ENCODE results near the gene RMND1.
"Not testable (repeated sequence)": the region's sequence is repeated elsewhere in the genome, so short reads cannot be mapped to it uniquely, and the experiment has no call there.

Gene RMND1

DNA sequence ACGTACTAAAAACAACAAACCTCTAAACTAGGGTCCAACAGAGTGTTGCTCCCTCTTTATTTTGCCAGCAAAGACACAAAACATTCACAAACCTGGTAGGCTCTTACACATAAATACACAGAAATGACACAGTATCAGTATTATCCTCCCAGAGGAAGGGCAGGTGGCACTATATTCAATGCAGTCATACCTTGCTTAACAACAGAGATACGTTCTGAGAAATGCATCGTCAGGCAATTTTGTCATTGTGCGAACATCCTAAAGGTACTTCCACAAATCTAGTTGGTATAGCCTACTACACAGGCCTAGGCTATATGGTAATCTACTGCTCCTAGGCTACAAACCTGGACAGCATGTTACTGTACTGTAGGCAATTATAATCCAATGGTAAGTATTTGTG lies 70.2 kb downstream of the RMND1 start:
- DNase-seq, result no peak

DNA sequence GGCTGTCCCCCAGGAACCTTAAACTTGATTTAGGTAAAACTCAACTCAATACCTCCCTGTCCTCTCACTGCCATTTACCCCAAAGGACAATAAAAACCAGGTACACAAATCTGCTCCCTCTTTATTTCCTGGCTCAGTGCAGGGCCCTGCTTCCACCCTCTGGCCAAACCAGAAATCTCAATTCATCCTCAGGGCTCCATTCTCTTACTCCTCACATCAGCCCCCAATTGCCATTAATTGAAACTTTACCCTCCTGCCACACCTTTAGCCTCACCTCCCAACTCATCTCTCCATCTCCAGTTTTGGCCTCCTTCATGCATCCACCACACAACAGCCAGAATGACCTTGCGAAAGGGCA lies 71.1 kb downstream of the RMND1 start:
- DNase-seq, result no peak

DNA sequence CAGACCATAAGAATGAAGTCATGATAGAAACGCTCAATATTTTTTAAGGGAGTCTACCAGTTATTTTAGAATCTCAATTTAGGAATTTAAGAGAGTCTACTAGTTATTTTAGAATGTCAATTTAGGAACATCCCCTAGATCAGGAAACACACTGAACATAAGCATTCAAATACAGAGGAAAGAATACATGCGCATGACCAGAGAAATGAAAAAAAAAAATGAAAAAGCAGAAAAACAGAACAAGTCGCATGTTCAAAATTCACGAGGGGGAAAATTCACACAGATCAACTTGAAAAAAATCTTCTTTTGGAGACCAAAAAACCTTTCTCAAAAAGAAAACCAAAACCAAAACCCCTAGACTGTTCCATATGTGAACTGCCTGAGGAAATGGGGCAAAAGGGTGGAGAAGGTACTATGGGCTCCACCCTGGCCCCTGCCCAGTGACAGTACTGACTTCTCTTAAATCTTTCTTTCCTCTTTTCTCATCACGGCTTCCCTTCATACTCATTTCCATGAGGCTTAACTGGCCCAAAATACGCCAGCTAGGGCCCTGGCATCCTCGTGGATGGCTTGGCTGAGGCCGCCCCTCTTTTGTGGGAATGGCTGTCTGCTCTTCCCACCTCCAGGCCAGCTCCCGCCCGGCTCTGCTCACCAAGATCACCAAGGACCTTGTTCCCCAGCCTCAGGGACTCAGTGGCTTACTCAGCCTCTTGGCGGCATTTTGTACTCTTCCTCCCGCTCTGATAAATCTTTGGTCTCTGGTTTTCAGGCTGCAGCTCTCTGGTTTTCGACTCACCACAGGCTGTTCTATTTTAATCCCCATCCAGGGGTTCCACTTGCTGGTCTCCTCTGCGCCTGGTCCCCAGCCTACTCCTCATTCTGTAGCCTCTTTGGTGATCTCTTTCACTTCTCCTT lies 71.7 kb downstream of the RMND1 start:
- no peak for DNase-seq

- no peak for DNase-seq
Observed at GRCh38 chr6:151377095-151377494, 74.8 kb downstream of the RMND1 start.

DNA sequence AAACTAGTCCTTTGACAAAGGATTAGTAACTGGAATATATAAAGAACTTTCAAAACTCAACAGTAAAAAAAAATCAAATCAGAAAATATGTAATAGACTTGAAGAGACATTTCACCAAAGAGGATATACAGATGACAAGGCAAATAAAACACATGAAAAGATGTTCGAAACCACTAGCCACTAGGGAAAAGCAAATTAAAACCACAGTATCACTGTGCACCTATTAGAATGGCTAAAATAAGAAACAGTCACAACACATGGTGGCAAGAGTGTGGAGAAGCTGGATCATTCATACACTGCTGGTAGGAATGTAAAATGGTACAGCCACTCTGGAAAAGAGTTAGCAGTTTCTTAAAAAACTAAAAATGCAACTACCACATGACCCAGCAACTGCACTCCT lies 75.5 kb downstream of the RMND1 start:
- no peak for DNase-seq

GRCh38 chr6:151375833-151376232 lies 76.1 kb downstream of the RMND1 start:
- DNase-seq, result no peak

DNA sequence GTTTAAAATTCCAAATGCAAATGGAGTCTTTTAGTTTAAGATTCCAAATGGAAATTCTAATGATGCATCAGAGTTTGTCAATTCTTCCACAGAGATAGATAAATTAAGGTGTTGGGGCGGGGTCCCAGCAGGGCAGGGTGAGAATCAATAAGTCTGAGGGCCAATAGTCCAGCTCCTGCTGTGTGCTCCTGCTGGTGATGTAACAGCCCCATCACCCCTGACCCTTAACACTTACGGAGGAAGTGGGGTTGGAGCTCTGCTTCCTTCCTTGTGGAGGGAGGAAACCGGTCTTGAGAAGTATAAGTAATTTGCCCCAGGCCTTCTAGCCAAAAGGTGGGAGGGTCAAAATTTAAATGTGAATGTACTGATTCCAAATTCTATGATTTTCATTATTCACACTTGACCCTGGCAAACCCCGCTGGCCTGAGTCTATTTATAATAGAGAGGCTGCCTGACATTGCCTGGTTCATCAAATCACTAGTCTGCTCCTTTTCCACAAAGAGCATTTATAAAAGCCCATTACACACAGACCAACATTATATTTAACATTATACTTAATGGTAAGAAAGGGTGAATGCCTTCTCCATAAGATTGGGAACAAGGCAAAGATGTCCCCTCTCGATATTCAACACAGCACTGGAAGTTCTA lies 77.8 kb downstream of the RMND1 start:
- no peak for DNase-seq

DNA sequence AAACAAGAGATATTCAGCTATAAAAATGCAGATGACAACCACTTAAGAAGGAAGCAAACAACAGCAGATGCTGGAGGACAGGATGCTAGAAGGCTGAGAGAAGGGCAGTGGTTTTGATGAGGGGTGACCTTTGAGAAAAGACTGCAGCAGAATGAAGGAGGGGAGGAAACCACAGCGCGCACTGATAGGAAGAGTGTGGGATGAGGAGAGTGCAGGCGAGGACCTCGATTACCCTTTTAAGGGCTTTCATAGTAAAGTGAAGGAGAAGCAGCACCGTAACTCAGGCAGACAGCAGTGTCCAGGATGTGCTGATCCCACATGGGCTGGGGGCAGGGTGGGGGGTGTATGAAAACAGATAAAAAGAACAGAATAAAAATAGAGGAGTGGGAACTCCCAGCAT lies 79.8 kb downstream of the RMND1 start:
- no peak for DNase-seq

DNA sequence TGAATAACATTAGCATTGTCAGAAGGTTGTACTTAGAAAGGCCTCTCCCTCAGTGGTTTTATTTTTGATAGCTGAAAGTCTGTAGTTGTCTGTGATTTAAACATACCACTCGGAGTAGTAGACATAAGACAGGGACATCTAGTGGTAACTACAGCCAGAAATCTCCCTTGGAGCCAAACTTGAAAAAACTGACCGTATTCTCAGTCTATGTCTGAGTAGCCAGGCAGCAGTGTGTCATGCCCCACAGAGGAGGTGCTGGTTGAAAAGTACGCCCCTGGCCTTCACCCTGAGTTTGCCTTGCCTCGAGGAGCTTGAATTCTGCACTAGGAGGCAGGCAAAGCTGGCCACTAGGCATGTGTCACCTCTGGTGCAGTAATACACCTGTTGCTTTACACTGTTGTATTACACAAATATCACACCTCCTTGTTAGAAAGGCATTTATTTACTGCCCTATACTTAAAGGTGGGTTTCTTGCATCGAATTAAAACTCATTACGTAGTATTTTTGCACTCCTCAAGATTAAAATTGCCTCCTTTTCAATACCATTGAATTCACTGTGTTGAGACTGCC lies 81.3 kb downstream of the RMND1 start:
- no peak for DNase-seq

DNA sequence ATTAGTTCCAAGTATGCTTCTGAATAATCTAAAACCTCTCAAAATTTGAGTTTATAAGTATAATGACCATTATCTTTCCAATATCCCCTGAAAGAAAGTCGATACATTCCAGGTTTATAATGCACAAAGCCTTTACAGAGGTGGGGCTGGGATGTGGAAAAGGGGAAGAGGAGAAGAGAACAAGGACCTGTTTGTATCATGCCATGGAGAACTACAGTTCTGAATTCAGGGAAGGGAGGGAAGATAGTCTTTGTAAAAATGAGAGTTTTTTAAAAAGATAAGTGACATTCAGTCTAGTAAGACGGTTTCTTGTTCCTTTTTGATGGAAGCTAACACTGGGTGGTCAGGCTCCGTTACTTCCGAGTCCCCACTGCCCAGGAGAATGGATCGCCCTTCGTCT lies 86.7 kb downstream of the RMND1 start:
- DNase-seq, result no peak

GRCh38 chr6:151359486-151359885 lies 92.4 kb downstream of the RMND1 start:
- DNase-seq, result no peak

- DNase-seq, result no peak
Observed at GRCh38 chr6:151358475-151358874, 93.5 kb downstream of the RMND1 start.

DNA sequence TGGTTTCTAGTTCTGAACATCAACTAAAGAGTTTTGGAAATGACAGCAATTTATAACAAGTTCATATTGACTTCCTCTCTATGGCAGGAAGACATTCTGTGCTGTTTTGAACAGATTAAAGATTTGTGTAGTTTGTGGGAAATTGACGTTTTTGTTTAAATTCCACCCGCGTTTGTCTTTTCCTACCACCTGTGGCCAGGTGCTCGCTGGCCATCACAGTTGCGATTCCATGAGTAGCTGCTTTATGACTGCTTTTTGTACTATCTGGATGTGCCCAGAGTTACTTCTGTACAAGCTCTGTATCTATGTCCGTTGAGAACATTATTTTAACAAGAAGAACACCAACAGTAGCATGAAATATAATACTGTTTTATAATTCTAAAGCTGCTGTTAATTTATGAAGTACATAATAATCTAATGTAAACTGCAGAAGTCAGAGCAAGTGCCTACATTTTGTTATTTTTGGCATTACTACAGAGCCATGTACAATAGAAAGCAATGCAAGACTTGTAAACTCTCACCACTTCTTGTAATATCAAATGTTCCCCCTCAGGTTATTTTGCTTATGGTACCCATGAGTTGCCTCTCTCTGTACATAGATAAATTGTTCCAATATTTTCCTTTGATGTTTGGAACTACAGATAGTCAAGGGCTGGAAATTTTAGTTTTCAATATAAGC lies 94.0 kb downstream of the RMND1 start:
- DNase-seq, result no peak

- not testable (repeated sequence) for DNase-seq
Observed at GRCh38 chr6:151356983-151357382, 94.9 kb downstream of the RMND1 start.

Measured in stimulated activated naive CD4-positive, alpha-beta T cell treated with Interleukin-2 at 50 U/mL for 16 hours (primary cell).